ENCODE data around the gene PRR5L. TPM values are rescaled to one million over a fixed set of nuclear protein-coding genes. Genes with fewer than 3 reads are reported as not detected.

PRR5L gene
- total RNA-seq, 1 donor from 2014 or later, result 14.7 TPM

- no peak overlapping the region for H3K27ac ChIP-seq
- Mint-ChIP-seq H3K4me3 (peak overlapping the region; percentile 4), H3K4me1 (peaks cover 33% of the 10 kb centered on the region), H3K9me3 (no peaks in the 10 kb centered on the region), H3K27ac (peak overlapping the region; percentile 96), H3K27me3 (ENCODE audit: insufficient read depth, low read depth) (no peaks in the 10 kb centered on the region), H3K36me3 (peaks cover 16% of the 10 kb centered on the region)
- H3K36me3 ChIP-seq, result peaks cover 10% of the 10 kb centered on the region
- TF ChIP-seq EZH2 (IDR thresholded peaks at IDR 0.05), result no peak
- no peak for TF ChIP-seq CTCF (IDR thresholded peaks at IDR 0.05)
- TF ChIP-seq EZH2phosphoT487 (IDR thresholded peaks at IDR 0.05), result no peak
- peak overlapping the region; percentile 29 for H3K4me2 ChIP-seq
- no peak overlapping the region for H3K9ac ChIP-seq
- H3K4me1 ChIP-seq, result no peaks in the 10 kb centered on the region
- peak; percentile 30 for DNase-seq (ENCODE audit: low spot score)
- H3K4me3 ChIP-seq, result no peak overlapping the region
- no peaks in the 10 kb centered on the region for H3K9me3 ChIP-seq (ENCODE audit: low read depth)
- H3K79me2 ChIP-seq (ENCODE audit: low read depth), result peaks cover 39% of the 10 kb centered on the region
- no peaks in the 10 kb centered on the region for H4K20me1 ChIP-seq (ENCODE audit: low read depth)
- H3F3A ChIP-seq (ENCODE audit: low read depth), result peaks cover 3% of the 10 kb centered on the region
- H2AFZ ChIP-seq (replicated peaks), result no peak overlapping the region
- H3K27me3 ChIP-seq, result no peaks in the 10 kb centered on the region
Observed at GRCh38 chr11:36500315-36500721, 204.2 kb downstream of the PRR5L start.

GRCh38 chr11:36501236-36501635, 205.1 kb downstream of the PRR5L start:
- H3K9me3 ChIP-seq (ENCODE audit: low read depth), result no peaks in the 10 kb centered on the region
- Mint-ChIP-seq H3K27ac (peak overlapping the region; percentile 97), H3K4me3 (peak overlapping the region; percentile 59), H3K27me3 (ENCODE audit: insufficient read depth, low read depth) (no peaks in the 10 kb centered on the region), H3K4me1 (peaks cover 33% of the 10 kb centered on the region), H3K9me3 (no peaks in the 10 kb centered on the region), H3K36me3 (peaks cover 16% of the 10 kb centered on the region)
- no peak overlapping the region for H3K9ac ChIP-seq
- H3K79me2 ChIP-seq (ENCODE audit: low read depth), result peaks cover 42% of the 10 kb centered on the region
- peaks cover 10% of the 10 kb centered on the region for H3K36me3 ChIP-seq
- peaks cover 3% of the 10 kb centered on the region for H3F3A ChIP-seq (ENCODE audit: low read depth)
- H3K27ac ChIP-seq, result no peak overlapping the region
- H3K4me3 ChIP-seq, result no peak overlapping the region
- TF ChIP-seq CTCF (IDR thresholded peaks at IDR 0.05) (no peak), EZH2phosphoT487 (IDR thresholded peaks at IDR 0.05) (no peak), EZH2 (IDR thresholded peaks at IDR 0.05) (no peak)
- DNase-seq (ENCODE audit: low spot score), result no peak
- H4K20me1 ChIP-seq (ENCODE audit: low read depth), result peaks cover 3% of the 10 kb centered on the region
- no peaks in the 10 kb centered on the region for H3K4me1 ChIP-seq
- H3K4me2 ChIP-seq, result peak overlapping the region; percentile 29
- H2AFZ ChIP-seq (replicated peaks), result no peak overlapping the region
- no peaks in the 10 kb centered on the region for H3K27me3 ChIP-seq

- H3K36me3 ChIP-seq, result no peaks in the 10 kb centered on the region
- H3K4me1 ChIP-seq, result peaks cover 5% of the 10 kb centered on the region
- Mint-ChIP-seq H3K36me3 (peaks cover 9% of the 10 kb centered on the region), H3K4me1 (peaks cover 16% of the 10 kb centered on the region), H3K27ac (no peak overlapping the region), H3K9me3 (no peaks in the 10 kb centered on the region), H3K4me3 (peak overlapping the region; percentile 96), H3K27me3 (ENCODE audit: insufficient read depth, low read depth) (peaks cover 2% of the 10 kb centered on the region)
- peak overlapping the region; percentile 85 for H3K4me2 ChIP-seq
- H3K27ac ChIP-seq, result no peak overlapping the region
- no peaks in the 10 kb centered on the region for H3K9me3 ChIP-seq (ENCODE audit: low read depth)
- H3K79me2 ChIP-seq (ENCODE audit: low read depth), result peaks cover 48% of the 10 kb centered on the region
- TF ChIP-seq CTCF (IDR thresholded peaks at IDR 0.05), result no peak
- no peak for TF ChIP-seq EZH2phosphoT487 (IDR thresholded peaks at IDR 0.05)
- TF ChIP-seq EZH2 (IDR thresholded peaks at IDR 0.05), result no peak
- H4K20me1 ChIP-seq (ENCODE audit: low read depth), result peaks cover 28% of the 10 kb centered on the region
- no peak overlapping the region for H2AFZ ChIP-seq (replicated peaks)
- H3K4me3 ChIP-seq, result peak overlapping the region; percentile 89
- no peak for DNase-seq (ENCODE audit: low spot score)
- no peak overlapping the region for H3K9ac ChIP-seq
- peaks cover 16% of the 10 kb centered on the region for H3F3A ChIP-seq (ENCODE audit: low read depth)
- peaks cover 24% of the 10 kb centered on the region for H3K27me3 ChIP-seq
Observed at GRCh38 chr11:36507824-36508489, 211.9 kb downstream of the PRR5L start.

All from neural progenitor cell (in vitro differentiated cells).